Endothelial cell (in vitro differentiated cells): ENCODE data around the gene COMMD2. TPM values are rescaled to one million over a fixed set of nuclear protein-coding genes. Genes with fewer than 3 reads are reported as not detected.

Experiments
- DNase-seq: peaks from one replicate; pipeline ENCODE4 v3.0.0; 2021; ENCODE audit warnings: low spot score
- H3K27ac Mint-ChIP-seq: one replicate; pipeline ENCODE4 v1.8.0; 2021; ENCODE audit warnings: mixed read lengths, inconsistent platforms; ENCODE audit not compliant: unreplicated experiment
- H3K27me3 Mint-ChIP-seq: one replicate; pipeline ENCODE4 v1.8.0; 2021; ENCODE audit warnings: mild to moderate bottlenecking, moderate library complexity, mixed read lengths, inconsistent platforms; ENCODE audit not compliant: unreplicated experiment
- H3K36me3 Mint-ChIP-seq: one replicate; pipeline ENCODE4 v1.8.0; 2021; ENCODE audit warnings: mild to moderate bottlenecking, low read depth, mixed read lengths, inconsistent platforms; ENCODE audit not compliant: unreplicated experiment
- H3K4me1 Mint-ChIP-seq: one replicate; pipeline ENCODE4 v1.8.0; 2021; ENCODE audit warnings: mild to moderate bottlenecking, mixed read lengths, inconsistent platforms; ENCODE audit not compliant: unreplicated experiment
- H3K4me3 Mint-ChIP-seq: one replicate; pipeline ENCODE4 v1.8.0; 2021; ENCODE audit warnings: mild to moderate bottlenecking, mixed read lengths, inconsistent platforms; ENCODE audit not compliant: unreplicated experiment
- H3K9me3 Mint-ChIP-seq: one replicate; pipeline ENCODE4 v1.8.0; 2021; ENCODE audit warnings: mixed read lengths, inconsistent platforms; ENCODE audit not compliant: unreplicated experiment
- CTCF ChIP-seq: fragments of 200-600 bp; sonication (generic); IDR thresholded peaks from one replicate; pipeline ENCODE4 v1.5.0; 2021; ENCODE audit warnings: antibody characterized with exemption; ENCODE audit not compliant: unreplicated experiment
- total RNA-seq: library from RNA; stranded (reverse); fragmentation: NEBNext Ultra II Directional; extraction: Animal tissue kit (Norgen Biotek cat#: 25700); gene quantifications from one replicate; pipeline ENCODE4 v1.2.1, GENCODE V29; 2021; ENCODE audit not compliant: unreplicated experiment

Gene COMMD2
- total RNA-seq, 1 donor from 2014 or later: 43.8 TPM

GRCh38 chr3:149720918-149721317 is 31.4 kb downstream of the COMMD2 start:
- H3K4me3 Mint-ChIP-seq: no peak overlapping the region
- TF ChIP-seq CTCF: no peak
- no peaks in the 10 kb centered on the region for H3K9me3 Mint-ChIP-seq
- H3K27me3 Mint-ChIP-seq: no peaks in the 10 kb centered on the region
- H3K4me1 Mint-ChIP-seq: peaks cover 15% of the 10 kb centered on the region
- H3K36me3 Mint-ChIP-seq: peaks cover 6% of the 10 kb centered on the region
- DNase-seq: no peak
- no peak overlapping the region for H3K27ac Mint-ChIP-seq

- peak; percentile 79 for TF ChIP-seq CTCF
- Mint-ChIP-seq H3K4me1 (peaks cover 15% of the 10 kb centered on the region), H3K36me3 (peaks cover 6% of the 10 kb centered on the region), H3K4me3 (no peak overlapping the region), H3K27ac (peak overlapping the region; percentile 83), H3K27me3 (no peaks in the 10 kb centered on the region), H3K9me3 (no peaks in the 10 kb centered on the region)
- peak; percentile 35 for DNase-seq
Observed at GRCh38 chr3:149717391-149718056, 34.8 kb downstream of the COMMD2 start.

GRCh38 chr3:149716984-149717383 is 35.3 kb downstream of the COMMD2 start:
- H3K27me3 Mint-ChIP-seq: no peaks in the 10 kb centered on the region
- no peak for TF ChIP-seq CTCF
- H3K27ac Mint-ChIP-seq: peak overlapping the region; percentile 83
- DNase-seq: no peak
- peaks cover 6% of the 10 kb centered on the region for H3K36me3 Mint-ChIP-seq
- H3K4me1 Mint-ChIP-seq: peaks cover 15% of the 10 kb centered on the region
- no peaks in the 10 kb centered on the region for H3K9me3 Mint-ChIP-seq
- H3K4me3 Mint-ChIP-seq: no peak overlapping the region

- no peak for TF ChIP-seq CTCF
- Mint-ChIP-seq H3K9me3 (no peaks in the 10 kb centered on the region), H3K4me1 (peaks cover 15% of the 10 kb centered on the region)
Observed at GRCh38 chr3:149715247-149715646, 37.0 kb downstream of the COMMD2 start.

More at GRCh38 chr3:149715247-149715646, 37.0 kb downstream of the COMMD2 start:
- DNase-seq: no peak
- H3K36me3 Mint-ChIP-seq: no peaks in the 10 kb centered on the region
- H3K4me3 Mint-ChIP-seq: no peak overlapping the region
- H3K27me3 Mint-ChIP-seq: peaks cover 1% of the 10 kb centered on the region
- H3K27ac Mint-ChIP-seq: no peak overlapping the region
